ENCODE data around the gene FHDC1. TPM values are rescaled to one million over a fixed set of nuclear protein-coding genes. Genes with fewer than 3 reads are reported as not detected.

The FHDC1 gene
- total RNA-seq, 4 donors from 2014 or later = 21.9 to 39.6 (median 28.7) TPM

DNA sequence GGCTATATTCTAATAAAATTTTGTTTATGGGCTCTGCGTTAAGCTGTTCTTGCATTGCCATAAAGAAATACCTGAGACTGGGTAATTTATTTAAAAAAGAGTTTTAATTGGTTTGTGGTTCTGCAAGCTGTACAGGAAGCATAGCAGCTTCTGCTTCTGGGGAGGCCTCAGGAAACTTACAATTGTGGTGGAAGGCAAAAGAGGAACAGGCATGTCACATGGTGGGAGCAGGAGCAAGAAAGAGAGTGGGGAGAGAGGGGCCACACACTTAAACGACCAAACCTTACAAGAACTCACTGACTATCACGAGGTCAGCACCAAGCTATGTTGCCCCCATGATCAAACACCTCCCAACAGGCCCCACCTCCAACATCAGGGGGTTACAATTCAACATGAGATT is 74.0 kb downstream of the FHDC1 start:
- no peak overlapping the region for H3K27ac ChIP-seq
- no peaks in the 10 kb centered on the region for H3K9me3 ChIP-seq
- no peaks in the 10 kb centered on the region for H3K27me3 ChIP-seq
- no peak overlapping the region for H3K4me3 ChIP-seq
- no peak for DNase-seq (ENCODE audit: low spot score in 2 of 2)
- no peaks in the 10 kb centered on the region for H3K36me3 ChIP-seq
- TF ChIP-seq, protein P1, sequence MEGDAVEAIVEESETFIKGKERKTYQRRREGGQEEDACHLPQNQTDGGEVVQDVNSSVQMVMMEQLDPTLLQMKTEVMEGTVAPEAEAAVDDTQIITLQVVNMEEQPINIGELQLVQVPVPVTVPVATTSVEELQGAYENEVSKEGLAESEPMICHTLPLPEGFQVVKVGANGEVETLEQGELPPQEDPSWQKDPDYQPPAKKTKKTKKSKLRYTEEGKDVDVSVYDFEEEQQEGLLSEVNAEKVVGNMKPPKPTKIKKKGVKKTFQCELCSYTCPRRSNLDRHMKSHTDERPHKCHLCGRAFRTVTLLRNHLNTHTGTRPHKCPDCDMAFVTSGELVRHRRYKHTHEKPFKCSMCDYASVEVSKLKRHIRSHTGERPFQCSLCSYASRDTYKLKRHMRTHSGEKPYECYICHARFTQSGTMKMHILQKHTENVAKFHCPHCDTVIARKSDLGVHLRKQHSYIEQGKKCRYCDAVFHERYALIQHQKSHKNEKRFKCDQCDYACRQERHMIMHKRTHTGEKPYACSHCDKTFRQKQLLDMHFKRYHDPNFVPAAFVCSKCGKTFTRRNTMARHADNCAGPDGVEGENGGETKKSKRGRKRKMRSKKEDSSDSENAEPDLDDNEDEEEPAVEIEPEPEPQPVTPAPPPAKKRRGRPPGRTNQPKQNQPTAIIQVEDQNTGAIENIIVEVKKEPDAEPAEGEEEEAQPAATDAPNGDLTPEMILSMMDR (IDR thresholded peaks at IDR 0.05) = no peak
- no peak for TF ChIP-seq POLR2AphosphoS5 (IDR thresholded peaks at IDR 0.05)
- no peak for TF ChIP-seq EP300 (IDR thresholded peaks at IDR 0.05)
- no peak for TF ChIP-seq POLR2A (IDR thresholded peaks at IDR 0.05)
- peaks cover 7% of the 10 kb centered on the region for H3K4me1 ChIP-seq
- WGBS = 83% methylated on average over 3 of the region's 3 CpGs

DNA sequence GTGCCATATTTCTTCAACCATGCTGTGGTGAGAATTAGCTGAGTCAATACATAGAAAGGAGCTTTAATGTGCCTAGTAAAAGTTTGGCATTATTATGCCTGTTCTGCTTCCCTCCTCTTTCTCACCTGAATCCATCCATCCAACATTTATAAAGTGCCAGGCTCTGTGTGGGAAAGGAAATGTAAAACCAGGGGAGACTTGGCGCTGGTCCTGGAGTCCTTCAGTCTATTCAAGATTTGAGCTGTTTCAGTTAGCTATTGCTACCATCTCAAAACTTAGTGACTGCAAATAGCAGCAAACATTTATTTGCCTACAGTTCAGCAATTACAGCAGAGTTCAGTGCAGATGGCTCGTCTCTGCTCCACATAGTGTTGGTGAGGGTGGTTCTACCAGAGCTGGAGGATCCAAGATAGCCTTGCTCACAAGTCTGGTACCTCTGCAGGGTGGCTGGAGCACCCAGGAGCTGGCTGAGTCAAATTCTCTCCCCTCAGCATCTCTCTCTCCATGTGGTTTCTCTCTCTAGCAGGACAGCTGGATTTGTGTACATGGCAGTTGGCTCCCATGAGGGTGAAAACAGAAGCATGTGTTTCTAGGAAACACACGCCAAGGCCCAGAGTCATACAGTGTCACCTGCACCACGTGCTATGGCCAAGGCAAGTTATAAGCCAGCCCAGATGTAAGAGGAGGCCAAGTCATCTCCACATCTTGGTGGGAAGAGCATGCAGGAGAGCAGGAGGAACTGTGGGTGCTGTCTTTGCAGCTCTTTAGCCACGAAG is 77.3 kb downstream of the FHDC1 start:
- WGBS = 61% methylated on average over 5 of the region's 5 CpGs
- DNase-seq (ENCODE audit: low spot score in 2 of 2) = no peak
- Histone ChIP-seq H3K4me3 (no peak overlapping the region), H3K27ac (no peak overlapping the region), H3K27me3 (no peaks in the 10 kb centered on the region), H3K4me1 (no peaks in the 10 kb centered on the region), H3K9me3 (no peaks in the 10 kb centered on the region), H3K36me3 (no peaks in the 10 kb centered on the region)
- no peak for TF ChIP-seq POLR2AphosphoS5 (IDR thresholded peaks at IDR 0.05)
- TF ChIP-seq, protein P1 (IDR thresholded peaks at IDR 0.05) = no peak
- no peak for TF ChIP-seq POLR2A (IDR thresholded peaks at IDR 0.05)

DNA sequence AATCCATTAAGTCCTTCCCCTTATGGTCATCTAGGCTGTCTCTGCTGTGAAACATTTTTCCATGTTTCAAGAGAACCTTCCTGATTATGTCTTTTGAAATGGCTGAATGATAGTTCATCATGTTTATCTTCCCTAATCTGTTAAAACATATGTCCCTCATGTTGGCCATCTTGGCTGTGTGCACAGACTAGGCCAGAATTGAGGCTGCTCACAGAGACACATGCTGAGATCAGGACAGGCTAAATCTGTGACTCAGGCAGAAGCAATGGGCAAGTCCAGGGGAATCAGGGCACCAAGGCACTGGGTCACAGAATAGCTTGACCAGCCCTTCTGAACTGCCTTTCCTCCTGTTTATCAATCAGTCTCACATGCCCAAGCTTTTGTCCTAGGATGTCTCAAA is 78.3 kb downstream of the FHDC1 start:
- Histone ChIP-seq H3K4me1 (no peaks in the 10 kb centered on the region), H3K27ac (no peak overlapping the region), H3K9me3 (no peaks in the 10 kb centered on the region), H3K4me3 (no peak overlapping the region), H3K36me3 (no peaks in the 10 kb centered on the region), H3K27me3 (no peaks in the 10 kb centered on the region)
- TF ChIP-seq POLR2A (IDR thresholded peaks at IDR 0.05) (no peak), POLR2AphosphoS5 (IDR thresholded peaks at IDR 0.05) (no peak), EP300 (IDR thresholded peaks at IDR 0.05) (no peak)
- TF ChIP-seq, protein P1 (IDR thresholded peaks at IDR 0.05) = no peak
- DNase-seq (ENCODE audit: low spot score in 2 of 2) = no peak

DNA sequence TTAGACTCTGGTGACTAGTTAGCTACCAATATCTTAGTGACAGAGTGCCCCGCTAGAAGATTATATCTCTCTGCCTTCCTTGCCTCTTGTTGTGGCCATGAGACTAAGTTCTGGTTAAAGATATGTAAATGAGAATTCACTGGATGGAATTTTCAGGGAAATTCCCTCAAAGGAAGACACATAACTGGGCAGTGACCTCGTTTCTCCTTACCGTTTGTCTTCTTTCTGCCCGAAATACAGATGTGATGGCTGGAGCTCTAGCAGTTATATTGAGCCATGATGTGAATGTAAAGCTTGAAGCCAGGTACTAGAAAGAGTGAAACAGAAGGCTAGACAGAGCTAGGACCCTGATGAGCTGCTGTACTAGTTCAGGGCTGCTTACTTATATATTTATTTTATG is 80.5 kb downstream of the FHDC1 start:
- no peak for TF ChIP-seq POLR2AphosphoS5 (IDR thresholded peaks at IDR 0.05)
- no peak for TF ChIP-seq EP300 (IDR thresholded peaks at IDR 0.05)
- TF ChIP-seq, protein P1 (IDR thresholded peaks at IDR 0.05) = no peak
- no peak for TF ChIP-seq POLR2A (IDR thresholded peaks at IDR 0.05)
- Histone ChIP-seq H3K27ac (no peak overlapping the region), H3K4me3 (no peak overlapping the region), H3K36me3 (no peaks in the 10 kb centered on the region), H3K9me3 (no peaks in the 10 kb centered on the region), H3K27me3 (no peaks in the 10 kb centered on the region), H3K4me1 (peaks cover under 1% of the 10 kb centered on the region)
- DNase-seq (ENCODE audit: low spot score in 2 of 2) = no peak
- WGBS = 84% methylated on average over 4 of the region's 4 CpGs

DNA sequence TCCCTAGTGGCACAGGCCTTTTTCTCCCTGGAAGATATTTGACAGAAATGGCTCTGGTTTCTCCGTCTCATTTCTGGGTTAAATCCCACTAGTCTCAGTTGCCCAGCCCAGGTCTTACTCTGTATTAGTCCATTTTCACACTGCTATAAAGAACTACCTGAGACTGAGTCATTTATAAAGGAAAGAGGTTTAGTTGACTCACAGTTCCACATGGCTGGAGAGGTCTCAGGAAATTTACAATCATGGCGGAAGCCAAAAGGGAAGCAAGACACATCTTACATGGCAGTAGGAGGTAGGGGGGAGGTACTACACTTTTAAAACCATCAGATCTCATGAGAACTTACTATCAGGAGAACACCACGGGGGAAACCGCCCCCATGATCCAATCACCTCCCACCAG is 81.9 kb downstream of the FHDC1 start:
- Histone ChIP-seq H3K4me3 (no peak overlapping the region), H3K27me3 (no peaks in the 10 kb centered on the region), H3K4me1 (peaks cover 12% of the 10 kb centered on the region), H3K36me3 (no peaks in the 10 kb centered on the region), H3K9me3 (no peaks in the 10 kb centered on the region), H3K27ac (no peak overlapping the region)
- 94% methylated on average over 4 of the region's 4 CpGs for WGBS
- TF ChIP-seq POLR2AphosphoS5 (IDR thresholded peaks at IDR 0.05) (no peak), EP300 (IDR thresholded peaks at IDR 0.05) (no peak), POLR2A (IDR thresholded peaks at IDR 0.05) (no peak)
- TF ChIP-seq, protein P1 (IDR thresholded peaks at IDR 0.05) = no peak
- DNase-seq (ENCODE audit: low spot score in 2 of 2) = no peak
